B cell (primary cell): ENCODE results near the gene WDR48.

Experiments used
- EZH2 ChIP-seq: IDR thresholded peaks from 2 replicates; pipeline ENCODE4 v1.6.1; 2012; ENCODE audit warnings: borderline replicate concordance, low read depth, mild to moderate bottlenecking, moderate library complexity, low read length; ENCODE audit not compliant: insufficient read depth, poor library complexity, severe bottlenecking
- TF ChIP-seq, protein P1 (sequence below): fragments of 200-600 bp; IDR thresholded peaks from one replicate; pipeline ENCODE4 v1.8.0; 2022; ENCODE audit warnings: antibody characterized with exemption, mild to moderate bottlenecking

DNA sequence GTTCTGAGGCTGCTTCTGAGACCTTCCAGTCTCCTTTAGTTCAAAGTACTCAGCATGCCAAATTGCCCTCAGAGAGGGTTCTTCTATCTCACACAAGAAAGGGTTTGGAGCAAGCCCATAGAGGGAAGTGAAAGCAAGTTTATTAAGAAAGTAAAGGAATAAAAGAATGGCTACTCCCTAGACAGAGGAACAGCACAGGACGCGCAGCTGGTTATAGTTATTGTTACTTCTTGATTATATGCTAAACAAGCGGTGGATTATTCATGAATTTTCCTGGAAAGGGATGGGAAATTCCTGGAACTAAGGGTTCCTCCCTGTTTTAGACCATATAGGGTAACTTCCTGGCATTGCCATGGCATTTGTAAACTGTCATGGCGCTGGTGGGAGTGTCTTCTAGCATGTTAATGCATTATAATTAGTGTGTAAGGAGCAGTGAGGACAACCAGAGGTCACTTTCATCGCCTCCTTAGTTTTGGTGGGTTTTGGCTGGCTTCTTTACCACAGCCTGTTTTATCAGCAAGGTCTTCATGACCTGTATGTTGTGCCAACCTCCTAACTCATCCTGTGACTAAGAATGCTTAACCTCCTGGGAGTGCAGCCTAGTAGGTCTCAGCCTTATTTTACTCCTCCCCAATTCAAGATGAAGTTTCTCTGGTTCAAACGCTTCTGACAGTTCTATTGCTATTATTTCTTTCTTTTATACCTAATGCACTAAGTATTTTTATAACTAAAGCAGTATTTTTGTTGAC lies 26.4 kb upstream of the WDR48 start:
- TF ChIP-seq EZH2: no peak
- TF ChIP-seq, protein P1, sequence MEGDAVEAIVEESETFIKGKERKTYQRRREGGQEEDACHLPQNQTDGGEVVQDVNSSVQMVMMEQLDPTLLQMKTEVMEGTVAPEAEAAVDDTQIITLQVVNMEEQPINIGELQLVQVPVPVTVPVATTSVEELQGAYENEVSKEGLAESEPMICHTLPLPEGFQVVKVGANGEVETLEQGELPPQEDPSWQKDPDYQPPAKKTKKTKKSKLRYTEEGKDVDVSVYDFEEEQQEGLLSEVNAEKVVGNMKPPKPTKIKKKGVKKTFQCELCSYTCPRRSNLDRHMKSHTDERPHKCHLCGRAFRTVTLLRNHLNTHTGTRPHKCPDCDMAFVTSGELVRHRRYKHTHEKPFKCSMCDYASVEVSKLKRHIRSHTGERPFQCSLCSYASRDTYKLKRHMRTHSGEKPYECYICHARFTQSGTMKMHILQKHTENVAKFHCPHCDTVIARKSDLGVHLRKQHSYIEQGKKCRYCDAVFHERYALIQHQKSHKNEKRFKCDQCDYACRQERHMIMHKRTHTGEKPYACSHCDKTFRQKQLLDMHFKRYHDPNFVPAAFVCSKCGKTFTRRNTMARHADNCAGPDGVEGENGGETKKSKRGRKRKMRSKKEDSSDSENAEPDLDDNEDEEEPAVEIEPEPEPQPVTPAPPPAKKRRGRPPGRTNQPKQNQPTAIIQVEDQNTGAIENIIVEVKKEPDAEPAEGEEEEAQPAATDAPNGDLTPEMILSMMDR: no peak
